ENCODE measurements around the gene CERS4.

DNA sequence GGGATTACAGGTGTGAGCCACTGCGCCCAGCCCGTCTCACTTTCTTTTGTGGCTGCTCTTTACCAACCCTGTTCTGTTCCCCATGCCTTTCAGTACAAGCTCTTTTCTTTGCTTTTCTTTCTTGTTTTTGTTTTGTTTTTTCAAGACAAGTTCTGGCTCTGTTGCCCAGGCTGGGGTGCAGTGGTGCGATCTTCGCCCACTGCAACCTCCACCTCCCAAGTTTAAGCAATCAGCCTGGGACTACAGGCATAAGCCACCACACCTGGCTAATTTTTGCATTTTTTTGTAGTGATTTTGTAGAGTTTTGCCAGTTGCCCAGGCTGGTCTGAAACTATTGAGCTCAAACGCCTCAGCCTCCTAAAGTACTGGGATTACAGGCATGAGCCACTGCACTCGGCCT lies 3.7 kb downstream of the CERS4 start:
- TF ChIP-seq CTCF (IDR thresholded peaks at IDR 0.05; ENCODE audit: insufficient read depth, low read length, poor library complexity, severe bottlenecking) (no peak), EZH2phosphoT487 (conservative IDR thresholded peaks at IDR 0.05; ENCODE audit: low read length) (no peak)

Data from SU-DHL-6 (cell line).